Measurements from ENCODE around the gene PPFIBP1. TPM values are rescaled to one million over a fixed set of nuclear protein-coding genes. Genes with fewer than 3 reads are reported as not detected.
A peak's percentile ranks its signal among the peaks of the same experiment; 100 is the strongest.

Gene PPFIBP1
- total and polyA plus RNA-seq, 2 of the 13 experiments (the other 11 are each of a cell fraction or from before 2014, with no cell fraction given), result 16.2 to 21.8 TPM

DNA sequence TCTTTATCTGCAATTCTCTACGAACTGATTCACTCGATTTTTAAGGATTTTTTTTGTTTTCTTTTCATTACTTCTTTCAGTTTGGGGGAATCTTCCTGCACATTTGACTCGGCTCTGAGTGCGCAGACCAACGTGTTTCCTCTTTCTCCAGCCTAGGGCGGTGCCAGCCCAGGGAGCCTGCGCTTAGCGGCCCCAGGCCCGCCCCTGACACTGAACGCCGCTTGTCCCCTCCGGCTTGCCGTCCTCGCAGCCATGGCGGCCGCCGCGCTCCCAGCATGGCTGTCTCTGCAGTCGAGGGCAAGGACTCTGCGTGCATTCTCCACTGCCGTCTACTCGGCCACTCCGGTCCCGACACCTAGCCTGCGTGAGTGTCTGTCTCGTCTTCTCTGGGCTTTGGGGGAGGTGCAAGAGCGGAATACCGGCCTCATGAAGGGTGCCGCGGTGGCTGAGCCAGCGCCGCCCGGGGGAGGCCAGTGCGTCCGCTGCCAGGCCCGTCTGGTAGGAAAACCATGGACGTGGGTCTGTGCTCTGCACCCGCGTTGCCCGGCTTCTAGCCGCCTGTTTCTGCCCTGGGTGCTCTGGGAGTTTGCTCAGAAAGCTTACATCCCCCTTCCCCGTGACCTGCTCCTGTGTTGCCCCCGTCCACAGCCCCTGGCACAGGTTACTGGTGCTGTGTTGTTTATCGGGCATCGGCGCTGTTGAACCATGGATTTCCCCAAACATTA is 186.7 kb downstream of the PPFIBP1 start, which contains the start of gene MRPS35 (continued):
- no peak for TF ChIP-seq ZUFSP (CRISPR knock-in tag; IDR thresholded peaks at IDR 0.05; ENCODE audit: borderline replicate concordance)
- TF ChIP-seq CREB1 (IDR thresholded peaks at IDR 0.05), result no peak
- no peak for TF ChIP-seq CREB1 (CRISPR knock-in tag; IDR thresholded peaks at IDR 0.05)
- TF ChIP-seq ZNF615 (CRISPR knock-in tag; IDR thresholded peaks at IDR 0.05; ENCODE audit: borderline replicate concordance), result no peak; the same call in 1 of the 2 replicates
- no peak for TF ChIP-seq ZNF780A (CRISPR knock-in tag; IDR thresholded peaks at IDR 0.05)
- peak; percentile 85 for TF ChIP-seq TEAD3 (CRISPR knock-in tag; optimal IDR thresholded peaks at IDR 0.05; ENCODE audit: borderline replicate concordance)
- TF ChIP-seq DPF2 (CRISPR knock-in tag; IDR thresholded peaks at IDR 0.05; ENCODE audit: borderline replicate concordance, low read depth), result 0 out of 2 replicates have a peak, but pooled peaks have one; percentile 24
- TF ChIP-seq NPAS2 (CRISPR knock-in tag; IDR thresholded peaks at IDR 0.05; ENCODE audit: borderline replicate concordance), result no peak
- TF ChIP-seq, protein P1, sequence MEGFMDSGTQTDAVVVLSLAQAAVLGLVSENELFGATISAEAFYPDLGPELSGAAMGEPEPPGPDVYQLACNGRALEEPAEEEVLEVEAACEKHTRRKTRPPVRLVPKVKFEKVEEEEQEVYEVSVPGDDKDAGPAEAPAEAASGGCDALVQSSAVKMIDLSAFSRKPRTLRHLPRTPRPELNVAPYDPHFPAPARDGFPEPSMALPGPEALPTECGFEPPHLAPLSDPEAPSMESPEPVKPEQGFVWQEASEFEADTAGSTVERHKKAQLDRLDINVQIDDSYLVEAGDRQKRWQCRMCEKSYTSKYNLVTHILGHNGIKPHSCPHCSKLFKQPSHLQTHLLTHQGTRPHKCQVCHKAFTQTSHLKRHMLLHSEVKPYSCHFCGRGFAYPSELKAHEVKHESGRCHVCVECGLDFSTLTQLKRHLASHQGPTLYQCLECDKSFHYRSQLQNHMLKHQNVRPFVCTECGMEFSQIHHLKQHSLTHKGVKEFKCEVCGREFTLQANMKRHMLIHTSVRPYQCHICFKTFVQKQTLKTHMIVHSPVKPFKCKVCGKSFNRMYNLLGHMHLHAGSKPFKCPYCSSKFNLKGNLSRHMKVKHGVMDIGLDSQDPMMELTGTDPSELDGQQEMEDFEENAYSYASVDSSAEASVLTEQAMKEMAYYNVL (CRISPR knock-in tag; IDR thresholded peaks at IDR 0.05; ENCODE audit: borderline replicate concordance), result peak; percentile 83
- TF ChIP-seq, protein P2, sequence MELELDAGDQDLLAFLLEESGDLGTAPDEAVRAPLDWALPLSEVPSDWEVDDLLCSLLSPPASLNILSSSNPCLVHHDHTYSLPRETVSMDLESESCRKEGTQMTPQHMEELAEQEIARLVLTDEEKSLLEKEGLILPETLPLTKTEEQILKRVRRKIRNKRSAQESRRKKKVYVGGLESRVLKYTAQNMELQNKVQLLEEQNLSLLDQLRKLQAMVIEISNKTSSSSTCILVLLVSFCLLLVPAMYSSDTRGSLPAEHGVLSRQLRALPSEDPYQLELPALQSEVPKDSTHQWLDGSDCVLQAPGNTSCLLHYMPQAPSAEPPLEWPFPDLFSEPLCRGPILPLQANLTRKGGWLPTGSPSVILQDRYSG (CRISPR knock-in tag; IDR thresholded peaks at IDR 0.05), result peak; percentile 74; the same call in 1 of the 2 replicates
- TF ChIP-seq, protein P3, sequence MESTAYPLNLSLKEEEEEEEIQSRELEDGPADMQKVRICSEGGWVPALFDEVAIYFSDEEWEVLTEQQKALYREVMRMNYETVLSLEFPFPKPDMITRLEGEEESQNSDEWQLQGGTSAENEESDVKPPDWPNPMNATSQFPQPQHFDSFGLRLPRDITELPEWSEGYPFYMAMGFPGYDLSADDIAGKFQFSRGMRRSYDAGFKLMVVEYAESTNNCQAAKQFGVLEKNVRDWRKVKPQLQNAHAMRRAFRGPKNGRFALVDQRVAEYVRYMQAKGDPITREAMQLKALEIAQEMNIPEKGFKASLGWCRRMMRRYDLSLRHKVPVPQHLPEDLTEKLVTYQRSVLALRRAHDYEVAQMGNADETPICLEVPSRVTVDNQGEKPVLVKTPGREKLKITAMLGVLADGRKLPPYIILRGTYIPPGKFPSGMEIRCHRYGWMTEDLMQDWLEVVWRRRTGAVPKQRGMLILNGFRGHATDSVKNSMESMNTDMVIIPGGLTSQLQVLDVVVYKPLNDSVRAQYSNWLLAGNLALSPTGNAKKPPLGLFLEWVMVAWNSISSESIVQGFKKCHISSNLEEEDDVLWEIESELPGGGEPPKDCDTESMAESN (CRISPR knock-in tag; conservative IDR thresholded peaks at IDR 0.05), result peak; percentile 89
- no peak for TF ChIP-seq CHD4 (IDR thresholded peaks at IDR 0.05; ENCODE audit: borderline replicate concordance, low read length)
- peak; percentile 24; the same call in 1 of the 2 replicates for TF ChIP-seq ZXDC (CRISPR knock-in tag; IDR thresholded peaks at IDR 0.05)
- TF ChIP-seq MEF2D (CRISPR knock-in tag; IDR thresholded peaks at IDR 0.05), result no peak
- TF ChIP-seq, protein P4, sequence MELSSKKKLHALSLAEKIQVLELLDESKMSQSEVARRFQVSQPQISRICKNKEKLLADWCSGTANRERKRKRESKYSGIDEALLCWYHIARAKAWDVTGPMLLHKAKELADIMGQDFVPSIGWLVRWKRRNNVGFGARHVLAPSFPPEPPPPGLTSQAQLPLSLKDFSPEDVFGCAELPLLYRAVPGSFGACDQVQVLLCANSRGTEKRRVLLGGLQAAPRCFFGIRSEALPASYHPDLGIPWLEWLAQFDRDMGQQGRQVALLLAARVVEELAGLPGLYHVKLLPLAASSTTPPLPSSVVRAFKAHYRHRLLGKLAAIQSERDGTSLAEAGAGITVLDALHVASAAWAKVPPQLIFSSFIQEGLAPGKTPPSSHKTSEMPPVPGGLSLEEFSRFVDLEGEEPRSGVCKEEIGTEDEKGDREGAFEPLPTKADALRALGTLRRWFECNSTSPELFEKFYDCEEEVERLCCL (CRISPR knock-in tag; IDR thresholded peaks at IDR 0.05; ENCODE audit: borderline replicate concordance), result no peak
- peak; percentile 96 for TF ChIP-seq TOPORS (CRISPR knock-in tag; IDR thresholded peaks at IDR 0.05)
- no peak for TF ChIP-seq EZH2 (conservative IDR thresholded peaks at IDR 0.05; ENCODE audit: low read depth, low read length)
- TF ChIP-seq EEA1 (CRISPR knock-in tag; IDR thresholded peaks at IDR 0.05; ENCODE audit: borderline replicate concordance), result peak; percentile 89
